Natural killer cell treated with Interleukin-12 subunit alpha and Interleukin-12 subunit beta and Interleukin-15 and Interleukin-18, amount 100 ng/mL, for 72 hours (primary cell): ENCODE results near the gene TTC19. TPM values are rescaled to one million over a fixed set of nuclear protein-coding genes. Genes with fewer than 3 reads are reported as not detected.

Source experiments
- ATAC-seq, 2 donors: fragments of 150-1000 bp; cut with Tn5 transposase in 1 of 2; sonication (Bioruptor Pico), chemical (Tn5 transposase) in 1 of 2; 2 replicates each; pipeline ENCODE4 v1.10.0; 2021
- DNase-seq: peaks from one replicate; pipeline ENCODE4 v3.0.0; 2022; ENCODE audit warnings: low spot score
- H3K27ac Mint-ChIP-seq, 2 donors: 1 replicate in 1 of 2; 2 replicates in 1 of 2; pipeline ENCODE4 v1.8.0; 2022; ENCODE audit warnings: mixed read lengths in 2 of 2, mild to moderate bottlenecking in 1 of 2, moderate library complexity in 1 of 2
- H3K27me3 Mint-ChIP-seq, 2 donors: 1 replicate in 1 of 2; 2 replicates in 1 of 2; pipeline ENCODE4 v1.8.0; 2022; ENCODE audit warnings: mixed read lengths in 2 of 2
- H3K36me3 Mint-ChIP-seq: one replicate; pipeline ENCODE4 v1.8.0; 2022; ENCODE audit warnings: mixed read lengths
- H3K4me1 Mint-ChIP-seq, 2 donors: 1 replicate in 1 of 2; 2 replicates in 1 of 2; pipeline ENCODE4 v1.8.0; 2022; ENCODE audit warnings: low read depth in 2 of 2, mixed read lengths in 2 of 2, mild to moderate bottlenecking in 1 of 2
- H3K4me3 Mint-ChIP-seq: one replicate; pipeline ENCODE4 v1.8.0; 2022; ENCODE audit warnings: mixed read lengths
- H3K9me3 Mint-ChIP-seq: 2 replicates; pipeline ENCODE4 v1.8.0; 2022; ENCODE audit warnings: mixed read lengths
- total RNA-seq, 2 donors: library from RNA; stranded (reverse); gene quantifications; one replicate each; pipeline ENCODE4 v1.2.3, GENCODE V29; 2022

Gene TTC19, protein sequence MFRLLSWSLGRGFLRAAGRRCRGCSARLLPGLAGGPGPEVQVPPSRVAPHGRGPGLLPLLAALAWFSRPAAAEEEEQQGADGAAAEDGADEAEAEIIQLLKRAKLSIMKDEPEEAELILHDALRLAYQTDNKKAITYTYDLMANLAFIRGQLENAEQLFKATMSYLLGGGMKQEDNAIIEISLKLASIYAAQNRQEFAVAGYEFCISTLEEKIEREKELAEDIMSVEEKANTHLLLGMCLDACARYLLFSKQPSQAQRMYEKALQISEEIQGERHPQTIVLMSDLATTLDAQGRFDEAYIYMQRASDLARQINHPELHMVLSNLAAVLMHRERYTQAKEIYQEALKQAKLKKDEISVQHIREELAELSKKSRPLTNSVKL
- total RNA-seq, result 10 to 100 TPM; 26.3 to 33.3 TPM

DNA sequence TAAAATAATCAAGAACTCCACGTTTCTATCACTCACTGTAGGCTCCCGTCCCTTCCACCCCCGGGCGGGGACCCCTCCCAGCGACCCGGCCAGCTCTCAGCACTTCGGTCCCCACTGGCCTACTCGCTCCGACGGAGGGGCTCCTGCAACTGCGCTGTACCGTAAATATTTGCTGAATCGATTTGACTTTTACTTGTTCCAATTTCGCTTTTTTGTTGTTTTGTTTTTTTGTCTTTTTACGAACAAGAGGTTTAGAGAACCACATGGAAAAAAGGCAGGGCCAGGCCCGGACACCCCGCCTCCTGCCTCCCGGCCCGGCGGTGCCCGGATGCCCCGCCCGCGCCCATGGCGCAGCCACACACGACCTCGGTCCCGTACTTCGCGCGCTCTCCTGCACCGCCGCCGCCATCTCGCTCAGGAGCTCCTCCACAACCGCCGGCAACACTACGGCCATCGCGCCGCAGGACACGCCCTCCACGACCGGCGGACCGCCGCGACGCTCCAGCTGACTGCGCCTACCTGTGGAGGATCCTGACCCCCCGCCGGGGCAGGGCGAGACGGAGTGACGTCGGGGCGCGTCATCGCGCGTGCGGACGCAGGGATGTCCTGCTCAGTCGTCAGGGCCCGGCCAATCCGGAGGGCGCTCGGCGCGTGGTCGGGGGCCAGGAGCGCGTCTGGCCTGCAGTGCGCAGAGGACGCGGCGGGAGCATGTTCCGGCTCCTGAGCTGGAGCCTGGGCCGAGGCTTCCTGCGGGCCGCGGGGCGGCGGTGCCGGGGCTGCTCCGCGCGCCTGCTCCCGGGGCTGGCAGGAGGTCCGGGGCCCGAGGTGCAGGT lies at the start of gene TTC19, which contains the start of gene ZSWIM7:
TTC19 (plus strand) TSS at position 684 of the 833 bp plus-strand sequence; CDS start at position 709, 25 bp downstream.
ZSWIM7 (minus strand) TSS at position 564 of the 833 bp plus-strand sequence; CDS start at position 454, 110 bp downstream.
- H3K27ac Mint-ChIP-seq, result peak within 1 kb of the TSS; percentile 80 to 89
- peaks cover 24 to 26% of the 10 kb centered on the region in 2 donors for H3K4me1 Mint-ChIP-seq
- DNase-seq (peak; percentile 97), ATAC-seq (peak; percentile 98)
- no peaks in the 10 kb centered on the region for H3K27me3 Mint-ChIP-seq
- H3K4me3 Mint-ChIP-seq, result peak within 1 kb of the TSS; percentile 95
- H3K9me3 Mint-ChIP-seq, result no peaks in the 10 kb centered on the region
- H3K36me3 Mint-ChIP-seq, result peaks cover 36% of the 10 kb centered on the region

- DNase-seq (no peak), ATAC-seq (peak; percentile 31 to 48)
- H3K9me3 Mint-ChIP-seq, result no peaks in the 10 kb centered on the region
- no peak overlapping the region for H3K4me3 Mint-ChIP-seq
- H3K27me3 Mint-ChIP-seq, result peaks cover 8 to 12% of the 10 kb centered on the region in 2 donors
- no peak overlapping the region for H3K27ac Mint-ChIP-seq
- peaks cover under 1 to 1% of the 10 kb centered on the region in 2 donors for H3K4me1 Mint-ChIP-seq
- H3K36me3 Mint-ChIP-seq, result no peaks in the 10 kb centered on the region
Measured at GRCh38 chr17:15951368-15952047, 48.1 kb upstream of the TTC19 start.

DNA sequence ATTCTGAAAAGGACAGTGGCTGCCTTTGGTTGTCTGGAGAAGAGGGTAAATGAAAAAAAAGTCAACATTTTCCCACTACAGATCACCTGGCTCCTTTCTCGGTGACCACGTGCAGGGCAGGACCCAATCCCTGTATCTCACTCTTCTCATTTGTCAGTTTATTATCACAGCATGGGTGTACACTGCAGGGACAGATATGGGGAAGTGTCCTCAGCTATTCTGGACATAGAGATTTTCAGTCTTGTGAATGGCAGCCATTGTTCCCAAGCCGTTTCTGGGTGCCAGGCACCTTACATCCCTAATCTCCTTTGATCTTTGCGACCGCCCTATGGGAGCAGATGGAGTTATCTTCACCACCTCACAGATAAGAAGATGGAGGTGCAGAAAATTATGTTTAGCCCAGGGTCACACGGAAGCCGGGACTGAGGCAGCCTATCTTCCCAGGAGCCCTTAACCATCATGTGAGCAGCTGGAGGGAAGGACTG lies 47.5 kb upstream of the TTC19 start:
- ATAC-seq, result no peak
- H3K4me1 Mint-ChIP-seq, result peaks cover 4 to 6% of the 10 kb centered on the region in 2 donors
- peaks cover 8 to 13% of the 10 kb centered on the region in 2 donors for H3K27me3 Mint-ChIP-seq
- no peaks in the 10 kb centered on the region for H3K36me3 Mint-ChIP-seq
- H3K9me3 Mint-ChIP-seq, result no peaks in the 10 kb centered on the region
- no peak overlapping the region for H3K27ac Mint-ChIP-seq
- DNase-seq, result no peak
- no peak overlapping the region for H3K4me3 Mint-ChIP-seq

DNA sequence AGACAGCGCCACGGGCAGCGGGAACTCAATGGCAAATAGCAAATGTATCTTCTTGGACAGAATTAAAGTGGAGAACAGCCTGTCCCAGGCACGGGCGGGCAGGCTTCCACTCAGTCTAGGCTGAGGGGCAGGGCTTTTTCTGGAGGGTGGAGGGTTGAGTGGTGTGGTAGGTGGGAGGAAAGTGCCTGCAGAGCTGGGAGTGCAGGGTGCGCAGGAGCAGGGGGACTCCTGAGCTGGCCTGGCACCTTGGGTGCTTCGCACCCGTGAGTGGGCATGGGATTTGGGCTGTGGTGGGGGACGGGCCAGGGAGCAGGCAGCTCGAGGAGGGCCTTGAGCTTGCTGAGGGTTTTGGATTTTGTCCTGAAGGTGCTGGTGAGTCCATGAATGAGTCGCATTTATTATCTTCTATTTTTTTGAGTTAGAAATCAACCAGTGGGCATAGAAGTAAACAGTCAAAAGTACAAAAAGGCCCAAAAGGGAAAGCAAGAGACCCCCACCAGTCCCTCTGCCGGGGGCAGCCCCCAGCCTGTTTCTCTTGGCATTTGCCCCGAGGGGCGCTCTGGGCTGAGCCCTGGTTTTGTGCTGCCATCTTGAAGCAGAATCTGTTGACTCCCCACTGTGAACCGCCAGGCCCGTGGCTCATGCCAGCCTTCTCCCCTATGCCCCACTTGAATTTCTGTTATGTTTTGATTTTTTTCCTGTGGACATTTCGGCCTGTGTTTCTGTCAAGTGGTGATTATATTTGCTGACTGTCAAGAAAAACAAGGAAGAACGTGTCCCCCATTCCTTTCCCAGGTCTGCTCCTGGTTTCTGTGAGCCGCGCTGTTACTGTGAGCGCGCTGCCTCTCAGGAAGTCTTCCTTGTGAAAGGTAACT lies 46.5 kb upstream of the TTC19 start:
- H3K4me3 Mint-ChIP-seq, result no peak overlapping the region
- no peaks in the 10 kb centered on the region for H3K36me3 Mint-ChIP-seq
- peaks cover 14 to 16% of the 10 kb centered on the region in 2 donors for H3K27me3 Mint-ChIP-seq
- no peaks in the 10 kb centered on the region for H3K9me3 Mint-ChIP-seq
- H3K27ac Mint-ChIP-seq, result no peak overlapping the region
- no peak for ATAC-seq
- peaks cover 5 to 15% of the 10 kb centered on the region in 2 donors for H3K4me1 Mint-ChIP-seq
- no peak for DNase-seq

DNA sequence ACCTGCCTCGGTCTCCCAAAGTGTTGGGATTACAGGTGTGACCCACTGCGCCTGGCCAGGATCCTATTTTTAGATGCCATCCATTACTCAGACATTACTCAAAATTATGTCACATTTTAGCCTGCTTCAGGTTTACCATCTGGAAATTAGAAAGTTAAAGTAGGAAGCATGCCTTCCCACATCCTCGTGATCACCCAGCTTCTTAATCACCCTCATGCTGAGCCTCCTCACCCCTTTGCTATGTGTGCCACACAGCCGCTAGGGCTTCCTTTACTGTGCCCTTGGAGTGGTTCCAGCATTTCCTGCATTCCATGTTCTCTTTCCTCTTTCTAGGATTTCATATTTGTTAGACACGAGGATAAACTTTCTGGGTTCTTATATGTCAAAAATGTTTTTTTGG lies 45.4 kb upstream of the TTC19 start:
- no peaks in the 10 kb centered on the region for H3K9me3 Mint-ChIP-seq
- H3K36me3 Mint-ChIP-seq, result no peaks in the 10 kb centered on the region
- H3K4me3 Mint-ChIP-seq, result no peak overlapping the region
- no peak overlapping the region for H3K27ac Mint-ChIP-seq
- ATAC-seq (no peak), DNase-seq (no peak)
- peaks cover 16 to 26% of the 10 kb centered on the region in 2 donors for H3K4me1 Mint-ChIP-seq
- H3K27me3 Mint-ChIP-seq, result peaks cover 16 to 23% of the 10 kb centered on the region in 2 donors

GRCh38 chr17:15955793-15956541 lies 43.7 kb upstream of the TTC19 start:
- Mint-ChIP-seq H3K27me3 (peaks cover 16 to 23% of the 10 kb centered on the region in 2 donors), H3K36me3 (no peaks in the 10 kb centered on the region), H3K4me1 (peaks cover 18 to 31% of the 10 kb centered on the region in 2 donors), H3K4me3 (no peak overlapping the region), H3K27ac (no peak overlapping the region), H3K9me3 (no peaks in the 10 kb centered on the region)
- DNase-seq (no peak), ATAC-seq (no peak)

DNA sequence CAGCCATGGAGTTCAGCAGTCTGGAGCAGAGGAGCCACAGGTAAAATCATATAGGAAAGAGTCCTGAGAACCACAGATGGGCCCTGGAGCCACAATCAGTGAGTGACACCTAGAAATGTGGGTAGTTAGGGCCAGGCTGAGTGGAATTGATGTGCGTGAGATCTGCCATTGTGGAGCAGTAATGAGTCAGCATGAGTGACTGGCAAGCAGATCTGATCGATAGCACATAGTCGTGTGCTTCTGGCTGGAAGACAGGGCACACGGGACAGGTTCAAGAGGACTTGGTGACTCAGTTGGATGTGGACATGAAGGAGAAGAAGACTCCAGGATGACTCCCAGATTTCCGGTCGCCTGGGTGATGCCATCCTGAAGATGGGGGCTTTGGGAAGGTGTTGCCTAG lies 42.4 kb upstream of the TTC19 start:
- no peaks in the 10 kb centered on the region for H3K36me3 Mint-ChIP-seq
- ATAC-seq, result peak in 1 of 2 donors; percentile 75
- peak overlapping the region; percentile 49 for H3K4me3 Mint-ChIP-seq
- peaks cover 16 to 23% of the 10 kb centered on the region in 2 donors for H3K27me3 Mint-ChIP-seq
- peak overlapping the region; percentile 41 to 54 for H3K27ac Mint-ChIP-seq
- peaks cover 18 to 31% of the 10 kb centered on the region in 2 donors for H3K4me1 Mint-ChIP-seq
- no peaks in the 10 kb centered on the region for H3K9me3 Mint-ChIP-seq
- DNase-seq, result no peak

DNA sequence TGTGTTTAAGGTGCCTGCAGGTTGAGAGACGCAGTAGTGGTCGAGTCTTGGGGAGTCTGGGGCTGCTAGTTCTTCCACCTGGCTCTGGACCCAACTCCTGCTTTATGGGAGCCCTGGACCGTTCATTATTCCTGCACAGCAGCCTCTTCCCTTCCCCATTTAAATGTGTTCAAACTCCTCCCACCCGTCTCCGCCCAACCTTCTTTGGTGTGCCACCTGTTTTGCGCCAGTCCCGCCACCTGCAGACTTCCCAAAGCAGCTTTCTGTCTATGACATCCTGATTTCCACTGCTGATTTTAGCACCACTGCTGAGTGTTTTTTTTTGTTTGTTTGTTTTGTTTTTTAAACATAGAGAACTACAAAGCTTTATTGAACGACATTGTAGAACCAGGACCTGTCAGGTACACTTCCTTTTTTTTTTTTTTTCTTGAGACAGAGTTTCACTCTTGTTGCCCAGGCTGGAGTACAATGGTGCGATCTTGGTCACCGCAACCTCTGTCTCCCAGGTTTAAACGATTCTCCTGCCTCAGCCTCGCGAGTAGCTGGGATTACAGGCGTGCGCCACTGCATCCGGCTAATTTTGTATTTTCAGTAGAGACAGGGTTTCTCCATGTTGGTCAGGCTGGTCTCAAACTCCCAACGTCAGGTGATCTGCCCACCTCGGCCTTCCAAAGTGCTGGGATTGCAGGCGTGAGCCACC lies 41.9 kb upstream of the TTC19 start:
- Mint-ChIP-seq H3K27ac (peak overlapping the region; percentile 54 to 83), H3K27me3 (peaks cover 16 to 23% of the 10 kb centered on the region in 2 donors)

DNA sequence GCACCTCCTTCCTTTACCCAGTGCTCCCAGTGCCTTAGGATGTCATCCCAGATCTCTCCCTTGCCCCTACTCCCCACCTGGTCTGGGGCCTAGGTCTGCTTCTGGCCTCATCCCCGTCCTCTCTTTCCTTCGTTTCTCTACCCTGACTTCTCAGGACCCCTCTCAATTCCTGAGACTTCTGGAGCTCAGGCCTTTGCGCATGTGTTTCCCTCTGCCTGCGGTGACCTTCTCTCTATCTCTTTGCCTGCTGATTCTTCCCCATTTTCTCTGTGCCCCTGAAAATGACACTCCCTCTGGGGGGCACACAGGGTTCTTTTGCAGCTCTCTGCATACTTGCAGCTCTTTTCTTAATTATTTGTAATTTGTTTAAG lies 41.2 kb upstream of the TTC19 start:
- Mint-ChIP-seq H3K27me3 (peaks cover 15 to 23% of the 10 kb centered on the region in 2 donors), H3K4me3 (peak overlapping the region; percentile 65), H3K36me3 (no peaks in the 10 kb centered on the region), H3K27ac (peak overlapping the region; percentile 54 to 83), H3K4me1 (peaks cover 18 to 31% of the 10 kb centered on the region in 2 donors), H3K9me3 (no peaks in the 10 kb centered on the region)
- no peak for ATAC-seq
- DNase-seq, result no peak

More for the DNA sequence above, 41.9 kb upstream of the TTC19 start:
- H3K4me1 Mint-ChIP-seq, result peaks cover 18 to 31% of the 10 kb centered on the region in 2 donors
- H3K36me3 Mint-ChIP-seq, result no peaks in the 10 kb centered on the region
- H3K4me3 Mint-ChIP-seq, result peak overlapping the region; percentile 65
- ATAC-seq (no peak), DNase-seq (no peak)
- H3K9me3 Mint-ChIP-seq, result no peaks in the 10 kb centered on the region

DNA sequence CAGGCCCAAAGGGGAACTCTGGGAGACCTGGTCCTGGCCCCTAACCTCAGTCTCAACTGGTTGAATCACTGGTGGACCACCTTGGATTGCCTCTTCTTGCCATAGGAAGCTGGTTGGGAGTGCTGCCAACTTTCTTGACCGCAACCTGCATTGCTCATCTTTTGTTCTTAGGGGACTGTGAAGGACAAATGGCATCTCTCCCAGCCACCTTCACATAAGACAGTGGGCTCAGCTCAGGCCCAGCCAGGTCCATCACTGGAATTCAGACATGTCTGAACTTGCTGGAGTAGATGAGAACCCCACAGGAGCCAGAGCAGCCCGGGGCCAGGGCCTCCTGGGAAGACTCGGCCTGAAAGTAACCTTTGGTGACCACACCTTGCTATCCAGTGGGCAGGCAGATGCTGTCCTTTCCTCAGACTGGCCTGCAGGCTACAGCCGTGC lies 35.9 kb upstream of the TTC19 start:
- Mint-ChIP-seq H3K27me3 (peaks cover 9 to 14% of the 10 kb centered on the region in 2 donors), H3K9me3 (no peaks in the 10 kb centered on the region), H3K27ac (no peak overlapping the region), H3K4me1 (peaks cover 14 to 15% of the 10 kb centered on the region in 2 donors), H3K36me3 (no peaks in the 10 kb centered on the region), H3K4me3 (no peak overlapping the region)
- ATAC-seq (no peak), DNase-seq (no peak)

DNA sequence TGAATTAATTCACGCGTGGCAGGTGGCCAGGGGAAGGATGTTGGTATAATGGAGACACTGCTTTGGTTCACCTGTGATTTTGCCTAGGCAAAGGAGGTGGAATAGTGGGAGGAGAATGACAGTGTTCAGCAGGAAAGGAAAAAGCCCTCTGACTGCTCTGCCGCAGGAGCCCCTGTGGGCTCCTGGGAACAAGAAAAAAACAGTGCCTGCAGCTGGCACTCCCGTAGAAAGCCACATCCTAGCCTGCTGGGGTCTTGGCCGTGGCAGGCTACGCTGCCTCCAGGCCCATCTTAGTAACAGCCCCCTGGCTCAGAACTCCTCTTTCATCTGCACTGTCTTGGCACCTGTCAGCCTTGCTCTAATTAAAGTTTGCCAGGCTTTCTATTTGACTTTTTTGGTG lies 34.1 kb upstream of the TTC19 start:
- Mint-ChIP-seq H3K4me1 (peaks cover 4 to 7% of the 10 kb centered on the region in 2 donors), H3K9me3 (no peaks in the 10 kb centered on the region), H3K36me3 (no peaks in the 10 kb centered on the region), H3K4me3 (no peak overlapping the region), H3K27ac (no peak overlapping the region), H3K27me3 (peaks cover 16 to 23% of the 10 kb centered on the region in 2 donors)
- DNase-seq (no peak), ATAC-seq (peak in 1 of 2 donors; percentile 8)
